GM15510 (cell line): ENCODE measurements around the gene ATG9B.
A peak's percentile ranks its signal among the peaks of the same experiment; 100 is the strongest.

Source experiments
- POLR2A ChIP-seq: IDR thresholded peaks from 3 replicates; pipeline ENCODE4 v1.6.1; 2011; ENCODE audit warnings: borderline replicate concordance; ENCODE audit not compliant: insufficient read length; ENCODE audit errors: extremely low read depth

Gene ATG9B

DNA sequence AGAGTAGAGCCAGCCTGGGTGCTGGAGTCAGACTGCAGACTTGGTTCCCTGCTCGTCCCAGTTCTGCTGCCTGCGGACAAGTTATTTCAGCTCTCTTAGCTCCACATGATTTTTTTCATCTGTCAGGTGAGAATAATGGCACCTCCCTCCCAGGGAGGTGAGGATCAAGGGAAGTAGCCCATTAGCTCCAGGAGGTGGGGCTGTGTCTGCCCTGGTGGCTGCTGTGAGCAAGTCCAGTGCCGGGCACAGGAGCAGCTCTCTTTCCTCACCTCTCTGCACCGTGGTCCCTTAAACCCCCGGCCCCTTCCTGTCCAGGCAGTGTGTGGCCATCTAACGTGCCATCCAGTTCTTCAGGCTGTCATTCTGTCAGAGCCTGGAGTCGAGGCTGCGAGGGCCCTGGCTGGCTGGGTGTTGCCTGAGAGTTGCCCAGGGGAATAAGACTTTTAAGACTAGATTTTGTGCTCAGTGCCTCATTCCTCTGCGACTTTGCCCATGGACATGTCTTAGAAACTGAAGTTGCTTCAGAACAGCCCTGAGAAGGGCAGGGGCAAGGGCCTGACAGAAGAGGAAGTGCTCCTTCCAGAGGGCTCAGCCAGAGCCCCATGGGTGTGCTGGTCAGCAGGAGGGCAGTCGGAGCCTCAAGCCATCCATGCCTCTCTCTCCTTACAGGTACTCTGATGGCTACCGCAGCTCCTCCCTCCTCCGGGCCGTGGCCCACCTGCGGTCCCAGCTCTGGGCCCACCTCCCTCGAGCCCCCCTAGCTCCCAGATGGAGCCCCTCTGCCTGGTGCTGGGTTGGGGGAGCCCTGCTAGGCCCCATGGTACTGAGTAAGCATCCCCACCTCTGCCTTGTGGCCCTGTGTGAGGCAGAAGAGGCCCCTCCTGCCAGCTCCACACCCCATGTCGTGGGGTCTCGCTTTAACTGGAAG is 8.9 kb upstream of the ATG9B start:
- TF ChIP-seq POLR2A = no peak

GRCh38 chr7:151031011-151031410 is 6.7 kb upstream of the ATG9B start:
- TF ChIP-seq POLR2A = no peak

- TF ChIP-seq POLR2A = no peak
These were observed 4.7 kb upstream of the ATG9B start for GRCh38 chr7:151028948-151029501.

DNA sequence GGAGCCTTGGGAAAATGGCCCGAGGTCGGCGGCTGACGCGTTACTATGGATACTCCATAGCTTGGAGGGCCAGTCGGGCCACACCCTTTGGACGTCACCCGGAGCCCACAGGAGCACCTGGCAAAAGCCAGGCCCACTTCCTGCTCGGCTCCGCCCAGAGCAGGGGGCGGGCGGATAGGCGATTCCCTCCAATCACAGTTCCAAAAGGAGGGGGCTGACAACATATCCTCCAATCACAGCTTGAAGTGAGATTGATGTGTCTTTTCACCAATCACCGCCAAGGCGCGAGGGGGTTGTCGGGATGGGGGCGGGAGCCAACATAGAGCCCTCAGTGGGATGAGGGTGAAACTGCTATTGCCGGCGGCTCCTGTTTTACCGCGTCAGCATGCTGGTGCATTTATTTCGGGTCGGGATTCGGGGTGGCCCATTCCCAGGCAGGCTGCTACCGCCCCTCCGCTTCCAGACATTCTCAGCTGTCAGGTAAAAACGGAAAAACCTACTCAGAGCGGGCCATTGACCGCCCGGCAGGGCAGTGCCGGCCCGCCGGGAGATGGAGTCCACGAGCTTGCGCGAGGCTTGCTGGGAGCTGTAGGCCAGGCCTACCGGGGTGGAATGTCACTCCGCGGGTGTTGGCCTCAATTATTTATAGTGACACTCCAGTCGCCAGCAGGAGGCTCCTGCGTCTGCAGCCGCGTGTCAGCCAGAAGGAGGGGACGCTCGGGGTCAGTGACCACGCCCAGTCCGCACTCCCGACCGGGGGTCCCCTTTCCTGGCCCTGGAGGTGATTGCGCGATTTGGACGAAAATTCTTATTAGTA is 4.0 kb upstream of the ATG9B start, which contains the start of gene ABCB8:
Gene ABCB8 (plus strand): TSS at position 320 of the 817 bp plus-strand sequence. CDS start 66 bp downstream, at position 386.
- TF ChIP-seq POLR2A = peak; percentile 59

- no peak for TF ChIP-seq POLR2A
These were observed 1.8 kb upstream of the ATG9B start for GRCh38 chr7:151025924-151026671.

DNA sequence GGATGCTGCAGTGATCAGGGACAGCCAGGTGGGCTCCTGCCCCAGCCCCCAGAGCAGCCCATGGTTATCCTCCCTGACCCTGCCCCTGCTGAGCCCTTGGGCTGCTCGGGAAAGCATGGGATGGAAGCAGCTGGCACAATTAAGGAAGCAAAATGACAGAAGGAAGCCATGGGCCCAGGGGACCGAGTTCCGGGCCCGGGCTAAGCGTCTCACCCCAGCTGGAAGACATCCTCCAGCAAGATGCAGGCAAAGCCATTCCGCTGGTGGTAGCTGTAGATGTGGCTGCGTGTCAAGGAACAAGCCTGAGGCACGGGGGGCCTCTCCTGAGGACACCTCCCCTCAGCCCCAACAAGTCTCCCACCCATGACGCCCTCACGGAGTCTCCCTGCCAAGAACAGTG is 1.1 kb downstream of the ATG9B start:
- no peak for TF ChIP-seq POLR2A

DNA sequence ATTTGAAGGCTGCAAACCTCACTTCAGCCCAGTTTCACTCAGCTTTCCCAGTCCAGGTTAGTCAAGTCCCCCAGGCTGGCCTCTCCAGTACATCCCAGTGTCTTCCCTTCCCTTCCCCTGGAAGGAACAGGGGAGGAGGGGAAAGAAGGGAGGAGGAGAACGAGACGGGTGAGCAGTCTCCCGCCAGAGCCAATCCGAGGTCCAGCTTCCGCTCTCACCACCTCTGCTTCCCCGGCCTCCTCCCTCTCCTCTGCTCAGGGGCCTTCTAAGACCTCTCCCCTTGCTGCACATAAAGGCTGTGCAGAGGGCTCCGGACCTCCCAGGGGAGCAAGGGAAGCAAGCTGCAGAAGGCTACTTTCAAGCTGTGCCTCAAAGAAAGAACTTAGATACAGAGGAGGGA is 4.1 kb downstream of the ATG9B start:
- TF ChIP-seq POLR2A = no peak

DNA sequence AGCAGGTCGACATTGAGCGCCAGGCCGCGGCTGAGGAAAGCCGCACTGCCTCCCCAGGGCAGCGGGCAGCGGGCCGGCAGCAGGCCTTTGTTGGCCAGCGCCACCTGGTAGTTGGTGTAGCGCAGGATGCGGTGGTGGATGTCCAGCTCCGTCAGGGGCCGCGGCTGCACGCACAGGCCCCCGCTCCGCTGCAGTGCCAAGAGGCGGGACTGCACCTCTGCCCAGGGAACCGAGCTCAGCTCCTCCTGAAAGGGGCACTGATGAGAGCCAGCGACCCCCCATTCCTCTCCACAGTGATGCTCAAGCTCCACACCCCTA is 5.2 kb downstream of the ATG9B start:
- no peak for TF ChIP-seq POLR2A

- no peak for TF ChIP-seq POLR2A
These were observed 5.7 kb downstream of the ATG9B start for GRCh38 chr7:151018421-151019129.

GRCh38 chr7:151017953-151018420 is 6.3 kb downstream of the ATG9B start:
- TF ChIP-seq POLR2A = no peak

- no peak for TF ChIP-seq POLR2A
These were observed 6.8 kb downstream of the ATG9B start for GRCh38 chr7:151017370-151017952.

- no peak for TF ChIP-seq POLR2A
These were observed 7.4 kb downstream of the ATG9B start for GRCh38 chr7:151016942-151017341.

DNA sequence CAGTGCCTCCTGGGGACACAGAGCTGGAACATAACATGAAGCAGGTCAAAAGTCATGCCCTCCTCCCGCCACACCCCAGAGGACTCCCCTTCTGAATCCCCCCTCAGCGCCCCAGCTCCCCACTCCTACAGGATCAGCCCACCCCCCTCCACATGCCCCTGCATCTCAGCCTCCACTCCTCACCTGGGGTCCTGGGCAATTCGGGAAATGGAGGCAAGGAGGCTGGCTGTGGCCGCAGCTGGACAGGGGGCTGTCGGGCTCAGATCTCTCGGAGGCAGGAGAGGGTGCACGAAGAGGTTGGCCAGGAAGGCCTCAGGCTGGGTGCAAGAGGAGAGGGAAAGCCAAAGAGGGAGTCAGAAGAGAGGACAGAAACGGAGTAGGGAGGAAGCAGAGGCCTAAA is 7.8 kb downstream of the ATG9B start:
- no peak for TF ChIP-seq POLR2A
